HG03469 (cell line): ENCODE data around the gene BPTF.
A peak's percentile ranks its signal among the peaks of the same experiment; 100 is the strongest.
"Not testable (repeated sequence)": the region's sequence is repeated elsewhere in the genome, so short reads cannot be mapped to it uniquely, and the experiment has no call there.

ENCODE experiments used
- ATAC-seq: cut with Tn5 transposase; IDR thresholded peaks from one replicate; pipeline ENCODE4 v1.9.1; 2021; ENCODE audit warnings: mild to moderate bottlenecking, moderate library complexity, moderate number of reproducible peaks; ENCODE audit not compliant: unreplicated experiment

Gene BPTF

DNA sequence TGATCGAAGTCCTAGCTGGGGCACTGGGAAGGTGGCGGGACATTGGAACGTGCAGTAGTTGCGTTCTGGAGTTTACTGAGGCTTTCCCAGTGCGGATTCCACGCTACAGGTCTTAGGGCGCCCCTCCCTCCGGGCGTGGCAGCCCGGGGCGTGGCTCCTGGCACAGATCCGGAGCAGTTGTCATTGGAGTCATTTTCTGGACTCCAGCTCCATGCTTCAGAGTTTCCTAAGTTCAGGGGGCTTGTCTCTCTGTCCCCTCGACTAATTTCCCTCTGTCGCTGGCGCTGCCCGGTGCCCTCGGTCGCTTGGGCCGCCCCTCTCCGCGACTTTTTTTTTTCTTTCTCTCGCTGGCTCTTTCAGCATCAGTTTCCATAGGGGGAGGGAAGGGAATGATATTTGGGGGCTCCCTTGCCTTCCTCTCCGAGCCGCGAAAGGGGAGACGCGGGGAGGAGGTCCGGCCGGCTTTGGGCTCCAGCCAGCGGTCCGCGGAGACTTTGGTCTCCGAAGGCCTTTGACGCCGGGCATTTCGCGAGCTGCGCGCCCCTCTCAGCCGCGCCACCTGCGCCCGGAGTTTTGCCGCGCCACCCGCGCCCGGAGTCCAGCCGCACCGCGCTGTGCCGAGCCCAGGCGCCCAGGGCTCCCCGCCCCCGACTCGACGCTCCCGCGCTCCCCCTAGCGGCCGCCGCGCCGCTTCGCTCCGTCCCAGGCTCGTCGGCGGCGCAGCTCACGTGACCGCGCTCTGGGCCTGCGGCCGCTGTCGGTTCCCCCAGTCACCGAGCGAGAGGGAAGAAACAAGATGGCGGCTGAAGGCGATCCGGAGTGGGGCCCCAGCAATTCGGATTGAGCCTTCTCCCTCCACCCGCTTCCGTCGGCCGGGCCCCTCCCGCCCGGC, at the start of gene BPTF:
Gene BPTF, plus strand, starts transcription at position 769 of the 892 bp plus-strand sequence. CDS start 222 bp downstream, outside the sequence.
- peak; percentile 66 for ATAC-seq

GRCh38 chr17:67779098-67779672, 46.1 kb upstream of the BPTF start:
- ATAC-seq: no peak

DNA sequence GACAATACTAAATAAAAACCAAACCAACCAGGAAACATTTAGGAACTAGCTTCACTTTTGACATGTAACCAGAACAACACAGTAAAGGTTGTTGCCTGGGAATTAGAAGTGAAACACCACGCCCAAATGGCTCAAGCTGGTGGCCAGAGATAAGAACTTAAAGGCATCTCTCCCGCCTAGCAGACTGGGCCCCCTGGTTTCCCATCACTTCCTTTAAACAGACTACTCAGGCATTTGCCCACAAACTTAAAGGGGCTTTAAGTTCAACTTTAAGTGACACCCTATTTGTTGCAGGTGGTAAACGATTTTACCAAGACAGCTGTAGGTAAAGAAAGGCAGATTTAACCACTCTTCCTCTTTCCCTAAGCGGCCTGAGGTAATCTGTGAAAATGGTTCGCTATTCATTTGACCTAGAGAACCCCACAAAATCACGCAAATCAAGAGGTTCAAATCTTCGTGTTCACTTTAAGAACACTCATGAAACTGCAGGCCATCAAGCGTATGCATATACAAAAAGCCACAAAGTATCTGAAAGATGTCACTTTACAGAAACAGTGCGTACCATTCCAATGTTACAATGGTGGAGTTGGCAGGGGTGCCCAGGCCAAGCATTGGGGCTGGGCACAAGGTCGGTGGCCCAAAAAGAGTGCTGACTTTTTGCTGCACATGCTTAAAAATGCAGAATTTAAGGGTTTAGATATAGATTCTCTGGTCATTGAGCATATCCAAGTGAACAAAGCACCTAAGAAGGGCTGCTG, 40.8 kb upstream of the BPTF start:
- no peak for ATAC-seq

- ATAC-seq: no peak
These were observed 40.2 kb upstream of the BPTF start for GRCh38 chr17:67785122-67785477.

GRCh38 chr17:67785504-67785903, 39.8 kb upstream of the BPTF start:
- ATAC-seq: no peak

DNA sequence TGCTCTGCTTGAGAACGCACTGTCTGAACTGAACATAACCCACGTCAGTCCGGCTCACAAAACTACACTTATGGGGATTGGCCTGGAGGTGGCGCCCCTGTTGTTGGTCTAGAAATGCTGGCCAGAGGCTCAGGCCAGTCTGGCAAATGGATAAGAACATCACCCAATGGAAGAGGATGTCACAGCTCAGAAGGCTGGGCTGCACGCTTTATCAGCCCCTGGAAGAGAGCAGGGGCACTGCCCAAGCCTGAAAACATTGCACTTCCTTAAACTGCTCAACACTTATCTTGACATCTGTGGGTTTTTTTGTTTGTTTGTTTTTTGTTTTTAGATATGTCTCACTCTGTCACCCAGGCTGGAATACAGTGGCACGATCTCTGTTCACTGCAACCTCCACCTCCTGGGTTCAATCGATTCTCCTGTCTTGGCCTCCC, 24.8 kb upstream of the BPTF start:
- peak; percentile 54 for ATAC-seq

DNA sequence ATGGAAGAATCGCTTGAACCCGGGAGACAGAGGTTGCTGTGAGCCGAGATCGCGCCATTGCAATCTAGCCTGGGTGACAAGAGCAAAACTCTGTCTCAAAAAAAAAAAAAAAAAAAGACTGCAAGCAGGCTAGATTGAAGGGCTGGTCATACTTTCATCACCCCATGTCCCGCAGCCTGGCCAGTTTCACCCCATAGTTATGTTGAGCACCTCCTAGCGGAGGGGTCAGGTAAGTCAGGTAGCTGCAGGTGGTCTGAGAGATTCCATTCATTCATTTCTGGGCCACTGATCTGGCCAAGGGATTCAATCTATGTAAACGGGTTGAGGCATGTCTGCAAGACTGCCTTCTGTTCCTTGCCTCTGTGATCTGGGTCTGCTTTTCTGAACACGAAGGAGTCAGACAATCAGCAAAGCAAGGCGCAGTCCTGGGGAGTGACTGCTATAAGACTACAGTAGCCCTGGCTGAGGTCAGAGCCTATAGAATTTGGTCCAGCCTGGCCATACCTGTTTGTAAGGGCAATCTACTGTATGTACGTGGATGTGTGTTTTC, 23.6 kb upstream of the BPTF start:
- ATAC-seq: no peak

DNA sequence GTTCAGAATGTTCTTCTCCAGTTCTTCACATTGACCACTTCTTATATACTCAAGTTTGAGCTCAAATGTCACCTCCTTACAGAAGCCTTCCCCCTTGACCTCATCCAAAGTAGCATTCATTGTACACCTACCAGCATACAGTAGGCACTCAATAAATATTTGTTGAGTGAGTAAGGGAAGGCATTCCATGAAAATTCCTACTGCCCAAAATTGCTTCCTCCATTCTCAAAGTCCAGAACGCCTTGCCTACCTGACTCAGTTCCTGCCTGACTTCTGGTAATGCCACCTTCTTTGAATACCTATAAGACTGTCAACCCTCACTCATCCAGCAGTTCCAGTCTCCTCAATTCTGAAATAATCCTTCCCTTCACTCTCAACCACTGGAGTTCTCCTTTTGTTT, 14.8 kb upstream of the BPTF start:
- ATAC-seq: no peak

GRCh38 chr17:67812380-67812779, 12.9 kb upstream of the BPTF start:
- ATAC-seq: not testable (repeated sequence)

DNA sequence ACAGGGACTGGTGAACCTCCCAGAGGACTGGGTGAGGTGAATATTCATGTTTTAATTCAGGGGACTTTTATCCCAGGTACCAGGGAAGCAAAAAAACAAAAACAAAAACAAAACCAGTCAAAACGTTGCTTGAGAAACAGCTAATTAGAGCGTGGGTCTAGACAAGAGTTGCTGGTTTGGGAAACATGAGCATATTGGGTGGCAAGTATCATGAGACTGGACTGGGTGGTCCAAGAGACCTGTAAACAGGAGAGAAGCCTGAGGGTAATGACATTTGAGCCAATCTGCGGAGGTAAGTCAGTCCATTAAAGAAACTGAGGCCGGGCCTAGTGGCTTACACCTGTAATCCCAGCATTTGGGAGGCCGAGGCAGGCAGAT, 11.5 kb upstream of the BPTF start:
- ATAC-seq: no peak

DNA sequence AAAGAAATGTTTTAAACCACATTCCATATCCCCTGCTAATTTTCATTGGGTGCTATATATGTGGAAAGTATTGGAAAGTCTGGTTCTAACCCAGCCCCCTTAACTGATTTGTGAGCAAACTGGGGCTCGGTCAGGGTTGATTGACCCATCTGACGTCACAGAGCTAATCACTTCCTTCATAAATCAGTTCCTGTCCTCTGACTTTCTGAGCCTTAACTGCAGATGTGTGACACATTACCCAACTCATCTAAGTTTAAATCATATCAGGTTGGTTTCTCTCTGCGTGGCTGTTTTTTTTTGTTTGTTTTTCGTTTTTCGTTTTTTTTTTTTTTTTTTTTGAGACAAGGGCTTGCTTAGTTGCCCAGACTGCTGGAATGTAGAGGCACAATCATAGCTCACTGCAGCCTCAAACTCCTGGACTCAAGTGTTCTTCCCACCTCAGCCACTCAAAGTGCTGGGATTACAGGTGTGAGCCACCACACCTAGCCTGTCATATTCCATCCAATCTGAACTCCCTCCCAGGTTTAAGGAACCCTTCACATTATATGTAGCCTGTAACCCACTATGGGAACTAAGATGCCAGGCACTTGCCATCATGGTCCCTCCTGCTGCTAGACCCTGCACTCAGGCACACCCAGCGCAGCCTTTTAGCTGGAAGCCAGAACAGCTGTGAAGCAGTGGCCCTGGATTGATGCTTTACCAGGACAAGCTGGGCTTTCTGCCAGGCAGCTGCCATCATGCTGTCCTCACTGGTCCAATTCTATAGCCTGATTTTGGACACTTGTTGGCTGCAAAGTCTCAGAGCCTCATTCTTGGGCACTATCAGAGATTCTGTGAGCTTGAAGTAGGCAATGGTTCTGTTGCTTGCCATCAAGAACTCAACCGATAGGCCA, 6.9 kb upstream of the BPTF start:
- peak; percentile 51 for ATAC-seq

DNA sequence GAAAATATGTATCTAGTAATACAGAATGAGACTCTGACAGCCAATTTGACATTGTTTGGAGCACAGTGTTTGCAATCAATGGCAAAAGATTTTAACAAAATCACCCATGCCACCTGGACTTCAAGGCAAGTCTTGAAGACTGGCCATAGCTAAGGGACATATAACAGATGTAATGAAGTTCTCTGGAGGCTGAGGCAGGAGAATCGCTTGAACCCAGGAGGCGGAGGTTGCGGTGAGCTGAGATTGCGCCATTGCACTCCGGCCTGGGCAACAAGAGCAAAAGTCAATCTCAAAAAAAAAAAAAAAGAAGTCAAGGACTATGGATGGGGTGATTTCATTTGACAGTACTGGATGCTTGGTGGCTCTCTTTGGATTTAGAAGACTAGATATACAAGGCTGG, 5.6 kb upstream of the BPTF start:
- ATAC-seq: no peak

DNA sequence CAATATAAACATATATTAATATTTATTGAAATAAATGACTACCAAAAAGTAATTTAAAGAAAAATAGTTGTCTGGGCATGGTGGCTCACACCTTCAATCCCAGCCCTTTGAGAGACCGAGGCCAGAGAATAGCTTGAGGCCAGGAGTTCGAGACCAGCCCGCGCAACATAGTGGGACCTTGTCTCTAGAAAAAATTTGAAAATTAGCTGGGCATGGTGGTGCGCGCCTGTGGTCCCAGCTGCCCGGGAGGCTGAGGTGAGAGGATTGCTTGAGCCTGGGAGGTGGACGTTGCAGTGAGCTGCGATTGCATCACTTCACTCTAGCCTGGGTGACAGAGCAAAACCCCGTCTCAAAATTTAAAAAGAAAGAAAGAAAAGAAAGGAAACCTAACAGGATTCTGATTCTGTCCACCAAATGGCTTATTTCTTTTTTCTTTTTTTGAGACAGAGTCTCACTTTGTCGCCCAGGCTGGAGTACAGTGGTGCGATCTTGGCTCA, 3.4 kb upstream of the BPTF start:
- no peak for ATAC-seq

- peak; percentile 3 for ATAC-seq
These were observed 611 bp downstream of the BPTF start for GRCh38 chr17:67825627-67826601.

- no peak for ATAC-seq
These were observed 4.0 kb downstream of the BPTF start for GRCh38 chr17:67829331-67829730.

DNA sequence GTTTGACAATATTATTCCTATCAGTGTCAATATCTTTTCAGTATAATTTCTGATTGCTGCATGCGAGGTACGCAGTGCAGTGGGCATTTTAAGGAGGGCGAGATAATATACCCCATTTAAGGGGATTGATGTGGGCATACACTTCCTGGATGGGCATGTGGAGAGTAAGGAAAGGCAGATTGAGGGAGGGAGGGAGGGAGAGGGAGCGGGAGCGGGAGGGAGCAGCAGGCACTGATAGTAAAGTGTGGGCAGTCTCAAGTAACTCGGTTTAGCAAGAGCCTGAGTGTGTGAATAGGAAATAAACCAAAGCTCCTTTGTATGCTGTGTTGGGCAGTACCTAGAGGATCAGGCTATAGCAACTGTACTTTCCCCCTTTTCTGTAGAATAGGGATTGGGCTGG, 5.1 kb downstream of the BPTF start:
- no peak for ATAC-seq

DNA sequence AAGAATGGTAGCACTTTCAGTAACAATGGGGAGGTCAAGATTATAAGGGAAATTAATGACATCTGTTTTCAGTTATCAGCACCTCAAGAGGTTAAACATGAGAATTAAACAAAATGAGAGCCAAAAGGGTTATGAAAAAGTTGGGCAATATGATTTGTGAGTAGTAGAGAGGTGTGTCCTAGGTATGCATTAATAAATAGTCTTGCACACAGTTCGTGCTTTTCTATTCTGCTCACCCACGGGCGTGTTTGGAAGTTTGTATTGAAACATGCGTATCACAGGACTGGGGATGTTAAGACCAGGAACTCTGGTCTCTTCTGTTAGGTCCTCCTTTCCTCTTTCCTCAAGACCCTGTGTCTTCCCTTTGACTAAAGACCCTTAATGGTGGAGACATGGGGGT, 6.0 kb downstream of the BPTF start:
- ATAC-seq: no peak

GRCh38 chr17:67833134-67833533, 7.8 kb downstream of the BPTF start:
- ATAC-seq: no peak
